Pancreas (tissue), 10 donors: ENCODE results near the gene NQO2. TPM values are rescaled to one million over a fixed set of nuclear protein-coding genes. Genes with fewer than 3 reads are reported as not detected.

Experiments
- ATAC-seq, 4 donors: fragments of 200-7000 bp; cut with Tn5 transposase; one replicate each; pipeline versions ENCODE4 v1.8.0 to v1.9.1; 2020; ENCODE audit warnings: mild to moderate bottlenecking in 4 of 4, moderate library complexity in 4 of 4
- DNase-seq, 6 donors: peaks; one replicate each; pipeline ENCODE4 v3.0.0-alpha.2; 2020
- FAIRE-seq: peaks from 2 replicates; lab custom pipeline; 2012; peaks lifted over from hg19 to GRCh38; lab: Jason Lieb, UNC
- H3K27ac ChIP-seq, 4 donors: fragments of 200-600 bp; sonication (generic); 1 replicate in 3 of 4; 2 replicates in 1 of 4; pipeline versions ENCODE4 v1.5.0 to v1.8.0; 2020
- H3K27me3 ChIP-seq, 4 donors: fragments of 200-600 bp; one replicate each; pipeline ENCODE4 v1.8.0; 2021
- H3K36me3 ChIP-seq, 3 donors: fragments of 200-600 bp; sonication (generic) in 1 of 3; one replicate each; pipeline versions ENCODE4 v1.5.0 to v1.8.0; 2020 to 2021
- H3K4me1 ChIP-seq, 3 donors: fragments of 200-600 bp; one replicate each; pipeline ENCODE4 v1.8.0; 2021
- H3K4me3 ChIP-seq, 4 donors: fragments of 200-600 bp; sonication (generic) in 2 of 4; one replicate each; pipeline versions ENCODE4 v1.5.0 to v1.8.0; 2020 to 2021
- H3K9me3 ChIP-seq, 4 donors: fragments of 200-600 bp; one replicate each; pipeline ENCODE4 v1.8.0; 2021
- WGBS, 2 donors: extraction: QIAGEN DNeasy Blood & Tissue Kit; methylation state at CpG; one replicate each; pipeline ENCODE4 v1.1.7; 2013; 5-methylcytosine and 5-hydroxymethylcytosine counted together
- intact Hi-C, 3 donors: fragments of 100-400 bp; cut with DNase I; formaldehyde crosslinking; loops; one replicate each; pipeline versions ENCODE4 v1.11.1 to v1.14.2; 2022
- polyA plus RNA-seq, 2 donors: library from polyadenylated mRNA; stranded (reverse); fragments of 200-250 nt; gene quantifications; one replicate each; pipeline ENCODE4 v1.2.3, GENCODE V29; 2013
- total RNA-seq, 6 donors: library from RNA; stranded (reverse); fragmentation: NEBNext Ultra II Directional in 4 of 6; extraction: Animal tissue kit (Norgen Biotek cat#: 25700) in 4 of 6; gene quantifications; one replicate each; pipeline versions ENCODE4 v1.2.1 to v1.2.4, GENCODE V29; 2021 to 2023
- TF ChIP-seq, protein P1 (sequence below), 4 donors: fragments of 200-600 bp; sonication (generic) in 3 of 4; IDR thresholded peaks; one replicate each; pipeline versions ENCODE4 v1.5.0 to v1.8.0; 2021; ENCODE audit warnings: antibody characterized with exemption in 4 of 4
- donor health status: healthy with polysubstance abuse.
- donor health status: DM: no; HTN: no; CAD: no; lungs with moderate emphysema.
- donor health status: DM: no; HTN: no; CAD: no.
- donor health status: control.
- donor health status: control.
- donor health status: Bipolar disorder and iron deficiency.
- donor health status: DM: yes; HTN: yes; CAD: no.
- donor health status: DM: no; HTN: no; CAD: no.
- donor health status: DM: no; HTN: no; CAD: no.
- donor health status: DM: yes; HTN: yes; CAD: no.

Gene NQO2
- total and polyA plus RNA-seq, 8 donors = 12.7 to 23.0 (median 21.1) TPM

- Histone ChIP-seq H3K27ac (no peak overlapping the region), H3K4me1 (peaks cover 0 to 4% (median 0%) of the 10 kb centered on the region in 3 donors), H3K27me3 (no peaks in the 10 kb centered on the region), H3K36me3 (no peaks in the 10 kb centered on the region), H3K9me3 (no peaks in the 10 kb centered on the region), H3K4me3 (no peak overlapping the region)
- intact Hi-C loops = no loop called here
- no peak for ATAC-seq
- FAIRE-seq = no peak
- DNase-seq = no peak
- 84 to 91% methylated on average over 5 of the region's 5 CpGs for WGBS, 2 donors
- TF ChIP-seq, protein P1, sequence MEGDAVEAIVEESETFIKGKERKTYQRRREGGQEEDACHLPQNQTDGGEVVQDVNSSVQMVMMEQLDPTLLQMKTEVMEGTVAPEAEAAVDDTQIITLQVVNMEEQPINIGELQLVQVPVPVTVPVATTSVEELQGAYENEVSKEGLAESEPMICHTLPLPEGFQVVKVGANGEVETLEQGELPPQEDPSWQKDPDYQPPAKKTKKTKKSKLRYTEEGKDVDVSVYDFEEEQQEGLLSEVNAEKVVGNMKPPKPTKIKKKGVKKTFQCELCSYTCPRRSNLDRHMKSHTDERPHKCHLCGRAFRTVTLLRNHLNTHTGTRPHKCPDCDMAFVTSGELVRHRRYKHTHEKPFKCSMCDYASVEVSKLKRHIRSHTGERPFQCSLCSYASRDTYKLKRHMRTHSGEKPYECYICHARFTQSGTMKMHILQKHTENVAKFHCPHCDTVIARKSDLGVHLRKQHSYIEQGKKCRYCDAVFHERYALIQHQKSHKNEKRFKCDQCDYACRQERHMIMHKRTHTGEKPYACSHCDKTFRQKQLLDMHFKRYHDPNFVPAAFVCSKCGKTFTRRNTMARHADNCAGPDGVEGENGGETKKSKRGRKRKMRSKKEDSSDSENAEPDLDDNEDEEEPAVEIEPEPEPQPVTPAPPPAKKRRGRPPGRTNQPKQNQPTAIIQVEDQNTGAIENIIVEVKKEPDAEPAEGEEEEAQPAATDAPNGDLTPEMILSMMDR (IDR thresholded peaks at IDR 0.05) = no peak
These were observed 23.6 kb upstream of the NQO2 start for GRCh38 chr6:2976060-2976459.

- Histone ChIP-seq H3K27me3 (no peaks in the 10 kb centered on the region), H3K27ac (no peak overlapping the region), H3K9me3 (no peaks in the 10 kb centered on the region), H3K36me3 (no peaks in the 10 kb centered on the region), H3K4me1 (peaks cover 0 to 6% (median 0%) of the 10 kb centered on the region in 3 donors), H3K4me3 (no peak overlapping the region)
- WGBS, 2 donors = 72 to 78% methylated on average over 7 of the region's 7 CpGs
- FAIRE-seq (no peak), DNase-seq (no peak), ATAC-seq (no peak)
- TF ChIP-seq, protein P1 (IDR thresholded peaks at IDR 0.05) = no peak
- intact Hi-C loops = no loop called here
These were observed 23.1 kb upstream of the NQO2 start for GRCh38 chr6:2976571-2977085.

- TF ChIP-seq, protein P1 (IDR thresholded peaks at IDR 0.05) = no peak
- Histone ChIP-seq H3K4me3 (no peak overlapping the region), H3K4me1 (peaks cover 0 to 4% (median 0%) of the 10 kb centered on the region in 3 donors), H3K27me3 (no peaks in the 10 kb centered on the region), H3K27ac (no peak overlapping the region), H3K9me3 (no peaks in the 10 kb centered on the region), H3K36me3 (no peaks in the 10 kb centered on the region)
- 60 to 80% methylated on average over 5 of the region's 5 CpGs for WGBS, 2 donors
- intact Hi-C loops = no loop called here
- FAIRE-seq = no peak
- DNase-seq = no peak
- ATAC-seq = no peak
These were observed 22.4 kb upstream of the NQO2 start for GRCh38 chr6:2977290-2977689.

DNA sequence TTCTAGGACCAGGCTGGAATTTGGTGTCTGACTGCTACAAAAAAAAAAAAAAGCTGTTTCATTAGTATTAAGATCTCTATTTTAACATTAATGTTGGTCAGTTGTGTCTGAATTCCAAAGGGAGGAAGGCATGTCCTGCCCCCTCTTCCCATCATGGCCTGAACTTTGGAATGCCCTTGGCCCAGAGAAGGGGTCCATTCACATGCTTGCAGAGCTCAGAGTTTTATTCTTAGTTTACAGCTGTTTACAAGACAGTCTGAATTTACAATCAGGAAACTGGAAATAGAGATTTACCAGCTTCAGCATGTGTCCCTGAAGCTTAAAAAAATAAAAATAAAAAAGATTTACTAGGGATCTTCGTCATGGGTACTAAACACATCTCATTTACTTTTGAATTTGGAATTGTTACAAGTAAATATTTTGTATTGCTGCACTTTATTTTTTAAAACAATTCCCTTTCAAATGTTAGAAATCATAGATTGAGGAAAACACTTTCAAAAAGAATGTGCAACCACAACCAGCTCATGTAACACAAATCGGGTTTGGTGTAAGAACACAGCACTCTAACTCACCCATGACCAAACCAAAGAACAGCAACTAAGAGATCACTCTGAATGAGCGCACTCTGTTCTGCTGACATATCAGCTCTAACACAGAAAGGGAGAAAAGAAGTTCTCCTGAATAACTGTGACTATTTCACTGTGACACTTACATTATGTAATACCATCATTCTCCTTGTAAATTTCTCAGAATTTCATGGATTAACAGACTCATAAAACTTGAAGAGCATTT lies 21.7 kb upstream of the NQO2 start:
- no peaks in the 10 kb centered on the region for H3K9me3 ChIP-seq
- no peak overlapping the region for H3K4me3 ChIP-seq
- DNase-seq (no peak), ATAC-seq (no peak), FAIRE-seq (no peak)
- WGBS, 2 donors = 89 to 91% methylated on average over 3 of the region's 3 CpGs
- no peaks in the 10 kb centered on the region for H3K36me3 ChIP-seq
- TF ChIP-seq, protein P1 (IDR thresholded peaks at IDR 0.05) = no peak
- peaks cover 0 to 3% (median 0%) of the 10 kb centered on the region in 3 donors for H3K4me1 ChIP-seq
- no peaks in the 10 kb centered on the region for H3K27me3 ChIP-seq
- no peak overlapping the region for H3K27ac ChIP-seq
- intact Hi-C loops = no loop called here

DNA sequence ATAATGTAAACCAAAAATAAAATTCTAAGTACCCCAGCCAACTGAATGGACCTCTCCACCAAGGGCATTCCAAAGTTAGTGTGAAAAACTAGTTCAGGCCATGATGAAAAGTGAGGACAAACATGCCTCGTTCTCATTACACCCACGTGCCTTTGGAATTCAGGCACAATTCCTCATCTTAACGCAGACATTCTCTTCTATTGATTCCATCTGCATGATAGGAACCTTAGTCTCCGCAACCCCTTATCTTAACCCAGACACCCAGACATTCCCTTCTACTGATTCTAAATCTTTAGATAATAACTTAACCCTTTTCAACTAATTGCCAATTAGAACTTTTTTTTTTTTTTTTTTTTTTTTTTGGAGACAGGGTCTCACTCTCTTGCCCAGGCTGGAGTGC lies 20.8 kb upstream of the NQO2 start:
- ATAC-seq (no peak), FAIRE-seq (no peak), DNase-seq (no peak)
- TF ChIP-seq, protein P1 (IDR thresholded peaks at IDR 0.05) = no peak
- H3K4me1 ChIP-seq = peaks cover 0 to 3% (median 0%) of the 10 kb centered on the region in 3 donors
- no peaks in the 10 kb centered on the region for H3K36me3 ChIP-seq
- intact Hi-C loops = no loop called here
- no peak overlapping the region for H3K4me3 ChIP-seq
- 69 to 86% methylated on average over 4 of the region's 4 CpGs for WGBS, 2 donors
- no peaks in the 10 kb centered on the region for H3K9me3 ChIP-seq
- H3K27me3 ChIP-seq = no peaks in the 10 kb centered on the region
- no peak overlapping the region for H3K27ac ChIP-seq
